Ureter (tissue), 1 donor: ENCODE measurements around the gene KCNT2. TPM values are rescaled to one million over a fixed set of nuclear protein-coding genes. Genes with fewer than 3 reads are reported as not detected.

Experiments used
- DNase-seq: peaks from one replicate; pipeline ENCODE4 v3.0.0-alpha.2; 2020; ENCODE audit warnings: low spot score
- total RNA-seq: library from RNA; stranded (reverse); gene quantifications from one replicate; pipeline ENCODE4 v1.2.4, GENCODE V29; 2023
- donor health status: DM: yes; HTN: yes; CAD: no.

Gene KCNT2
- total RNA-seq, 1 donor from 2014 or later, result 9.5 TPM

DNA sequence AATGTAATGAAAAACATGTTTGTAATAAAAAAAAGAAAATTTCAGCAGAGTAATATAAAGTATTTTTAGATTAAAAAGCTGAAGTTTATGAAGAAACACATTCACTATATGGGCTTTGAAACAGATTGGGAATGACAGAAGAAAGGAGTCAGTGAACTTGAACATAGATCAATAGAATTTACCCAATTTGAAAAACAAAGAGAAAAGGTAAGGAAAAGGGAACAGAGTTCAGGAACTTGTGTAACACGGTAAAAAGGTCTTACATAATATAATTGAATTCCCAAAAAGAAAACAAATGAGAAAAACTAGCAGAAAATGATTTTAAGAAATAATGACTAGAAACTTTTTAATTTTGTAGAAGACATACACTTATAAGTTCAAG lies 206.8 kb downstream of the KCNT2 start:
- DNase-seq, result no peak

DNA sequence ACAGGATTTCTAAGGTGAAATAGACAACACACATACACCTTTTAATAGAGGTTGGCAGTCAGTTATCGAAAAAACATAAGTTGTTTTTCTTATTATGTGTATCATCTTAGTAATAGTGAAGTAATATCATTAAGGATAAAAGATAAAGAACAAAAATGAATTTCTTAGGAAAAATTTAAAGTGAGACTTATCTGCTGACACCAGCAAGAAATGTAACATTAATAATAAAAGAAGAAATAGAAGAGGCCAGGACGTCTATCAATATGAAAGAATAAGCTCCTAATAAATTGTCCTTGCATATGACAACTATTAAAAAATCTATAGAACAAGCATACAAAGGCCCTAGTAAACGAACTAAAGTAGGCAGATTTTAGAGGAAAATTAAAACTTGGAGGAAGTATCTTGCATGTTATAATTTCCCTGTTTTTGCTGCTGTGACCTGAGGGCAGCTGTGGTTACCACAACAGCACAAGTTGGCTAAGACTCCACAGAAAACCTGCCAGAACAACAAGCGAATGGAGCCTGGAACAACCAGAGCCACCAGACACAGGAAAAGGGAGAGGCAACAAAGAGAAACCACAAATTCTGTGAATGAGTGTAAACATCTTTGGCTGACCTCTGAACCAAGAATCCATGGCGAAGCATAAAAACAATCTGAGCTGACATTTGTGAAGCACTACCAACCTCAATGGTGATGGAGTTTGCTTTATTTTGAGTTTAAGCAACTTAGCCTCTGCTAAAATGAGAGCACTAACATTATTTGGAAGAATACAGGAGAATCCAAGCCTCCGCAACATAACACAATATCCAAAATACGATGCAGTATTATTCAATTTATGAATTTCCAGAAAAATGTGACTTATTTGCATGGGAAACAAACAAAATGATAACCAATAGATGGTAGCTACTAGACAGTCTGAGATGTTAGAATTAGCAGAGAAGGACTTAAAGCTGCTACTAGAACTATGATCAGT lies 207.5 kb downstream of the KCNT2 start:
- peak; percentile 64 for DNase-seq

DNA sequence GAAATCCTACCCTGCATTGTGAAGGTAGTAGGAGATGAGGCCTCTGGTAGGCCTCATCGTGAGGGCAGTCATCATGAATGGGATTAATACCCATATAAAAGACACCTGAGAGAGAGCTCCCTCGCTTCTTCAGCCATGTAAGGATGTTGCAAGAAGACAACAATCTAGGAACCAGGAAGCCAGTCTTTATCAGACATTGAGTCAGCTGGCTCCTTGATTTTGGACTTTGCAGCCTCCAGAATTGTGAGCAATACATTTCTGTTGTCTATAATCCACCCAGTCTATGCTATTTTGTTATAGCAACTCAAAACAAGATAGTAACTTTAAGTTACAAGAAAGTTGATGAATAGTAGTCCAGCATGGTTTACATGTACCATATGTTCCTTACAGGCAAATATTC lies 208.5 kb downstream of the KCNT2 start:
- DNase-seq, result no peak

DNA sequence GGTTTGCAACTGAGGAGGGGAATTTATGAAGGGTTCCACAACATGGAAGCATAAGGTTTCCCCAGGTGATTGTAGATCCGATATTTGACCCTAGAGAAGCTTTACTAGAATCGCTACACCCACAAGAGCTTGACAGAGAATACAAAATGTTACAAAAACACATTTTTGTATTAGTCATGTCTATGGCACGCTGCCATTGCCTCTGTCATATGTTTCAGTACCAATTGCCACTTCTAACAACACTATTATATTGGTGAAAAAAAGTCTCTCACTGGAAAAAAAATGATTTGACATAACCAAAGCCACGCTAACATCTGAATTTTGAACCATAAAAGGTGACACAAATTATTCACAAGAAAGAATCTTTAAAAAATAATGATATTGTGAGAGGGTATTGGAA lies 214.5 kb downstream of the KCNT2 start:
- DNase-seq, result no peak

DNA sequence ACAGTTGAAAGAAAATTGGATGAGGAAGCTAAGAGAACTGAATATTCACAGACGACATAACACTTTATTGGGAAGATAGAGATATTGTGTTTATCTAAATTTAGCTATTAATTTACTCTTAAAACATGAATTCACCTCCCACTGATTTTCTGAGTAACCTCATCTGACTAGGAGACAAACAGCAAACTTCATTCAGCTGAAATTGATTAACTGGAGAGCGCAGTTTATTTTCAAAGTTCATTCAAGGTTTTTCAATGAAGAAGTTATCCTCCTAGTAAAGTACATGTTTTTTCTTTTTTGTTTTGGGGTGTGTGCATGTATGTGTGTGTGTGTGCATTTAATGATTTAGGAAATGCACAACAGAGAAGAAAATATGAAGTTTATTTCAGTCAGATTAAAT lies 215.0 kb downstream of the KCNT2 start:
- DNase-seq, result no peak

DNA sequence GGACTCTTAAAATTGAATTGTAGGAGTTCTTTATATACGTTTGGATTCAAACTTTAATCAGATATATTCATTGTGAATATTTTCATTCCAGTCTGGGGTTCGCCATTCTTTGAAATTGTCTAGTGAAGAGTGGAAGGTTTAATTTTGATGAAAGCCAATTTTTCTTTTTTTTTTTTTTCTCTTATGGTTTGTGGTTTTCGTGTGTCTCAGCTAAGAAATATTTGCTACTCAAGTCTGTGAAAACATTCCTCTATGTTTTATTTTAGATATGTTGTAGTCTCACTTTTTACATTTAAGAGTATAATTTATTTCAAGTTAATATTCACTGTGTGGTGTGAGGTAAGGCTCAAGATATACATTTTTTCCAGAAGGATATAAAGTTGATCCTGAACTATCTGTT lies 220.5 kb downstream of the KCNT2 start:
- DNase-seq, result no peak

DNA sequence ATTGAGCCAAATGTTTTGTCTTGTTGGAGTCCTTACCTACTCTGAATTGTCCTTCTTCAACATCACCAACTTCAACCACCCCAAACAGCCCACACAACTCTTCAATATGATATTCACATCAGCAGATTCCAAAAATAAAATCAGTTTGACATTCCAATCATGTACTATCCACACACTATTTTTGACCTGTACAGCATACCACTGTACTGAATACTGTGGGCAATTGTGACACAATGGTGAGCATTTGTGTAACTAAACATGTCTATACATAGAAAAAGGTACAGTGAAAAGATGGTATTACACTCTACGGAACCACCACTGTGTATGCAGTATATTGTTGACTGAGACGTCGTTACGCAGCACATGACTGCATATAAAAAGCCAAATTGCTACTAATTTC lies 223.1 kb downstream of the KCNT2 start:
- no peak for DNase-seq

DNA sequence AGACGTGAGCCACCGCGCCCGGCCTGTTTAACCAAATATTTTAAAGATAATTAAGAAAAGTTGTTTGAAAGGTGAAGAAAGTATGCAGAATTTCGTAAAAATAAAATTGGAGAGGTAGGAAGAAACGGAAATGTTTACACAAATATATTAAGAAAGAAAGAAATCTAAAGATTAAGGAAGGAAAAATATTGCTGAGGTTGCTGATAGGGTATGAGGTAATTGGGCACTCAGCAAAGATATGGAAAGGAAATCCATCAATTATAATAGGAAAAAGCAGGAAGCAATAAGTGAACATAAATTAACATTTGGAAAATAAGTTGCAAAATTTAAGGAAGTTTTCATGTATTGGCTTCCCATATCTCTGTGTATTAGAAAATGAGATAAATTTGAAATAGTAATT lies 225.9 kb downstream of the KCNT2 start:
- no peak for DNase-seq

DNA sequence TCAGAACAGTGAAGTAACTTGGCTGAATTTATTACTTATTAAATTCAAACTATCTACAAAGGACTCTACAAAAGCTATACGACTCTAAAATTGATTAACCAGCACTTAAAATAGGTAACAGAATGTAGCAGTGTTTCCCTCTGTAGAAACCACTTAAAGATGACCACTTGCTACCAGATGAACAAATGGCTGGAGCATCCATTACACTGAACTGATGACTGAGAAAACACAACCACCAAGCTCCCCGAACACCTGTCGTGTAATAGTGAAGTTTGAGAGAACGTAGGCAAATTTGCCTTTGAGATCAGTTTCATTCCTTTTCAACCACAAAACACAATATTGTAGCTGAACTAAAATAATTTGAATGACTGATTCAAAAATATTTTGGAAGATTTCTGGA lies 226.7 kb downstream of the KCNT2 start:
- no peak for DNase-seq

DNA sequence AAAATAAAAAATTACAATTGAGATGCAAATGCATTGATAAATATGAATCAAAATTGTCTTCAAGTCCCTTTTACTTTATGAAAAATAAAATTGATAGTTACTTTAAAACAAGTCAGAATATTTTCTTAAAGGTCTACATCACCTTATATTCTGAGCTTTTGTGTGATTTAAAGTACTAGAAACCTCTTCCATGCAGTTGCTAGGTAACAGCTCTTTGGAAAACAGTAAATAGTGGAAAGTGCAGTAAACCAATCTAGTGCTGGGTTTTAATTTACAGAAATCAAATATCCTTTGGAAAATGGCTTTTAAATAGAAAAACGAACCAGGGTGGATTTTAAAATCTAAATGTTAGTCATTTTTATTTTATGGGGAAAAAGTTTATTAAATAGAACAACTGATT lies 227.9 kb downstream of the KCNT2 start:
- DNase-seq, result no peak

DNA sequence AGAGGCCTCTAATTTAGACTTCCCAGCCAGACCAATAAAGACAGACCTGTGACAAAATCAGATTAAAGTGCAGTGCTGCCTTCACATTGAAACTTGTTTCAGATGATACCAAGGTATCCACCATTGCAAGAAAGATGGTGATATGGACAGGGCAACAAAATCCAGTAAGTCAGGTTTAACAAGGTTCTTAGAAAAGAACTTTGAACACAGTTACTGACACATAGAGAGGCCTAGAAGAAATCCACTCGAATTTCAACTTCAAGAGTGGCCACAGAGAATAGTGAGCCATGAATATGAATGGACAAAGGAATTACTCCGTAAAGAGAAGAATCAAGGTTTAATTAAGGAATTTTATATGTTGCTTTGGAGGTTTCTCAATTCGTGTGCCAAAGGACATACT lies 230.4 kb downstream of the KCNT2 start:
- no peak for DNase-seq

DNA sequence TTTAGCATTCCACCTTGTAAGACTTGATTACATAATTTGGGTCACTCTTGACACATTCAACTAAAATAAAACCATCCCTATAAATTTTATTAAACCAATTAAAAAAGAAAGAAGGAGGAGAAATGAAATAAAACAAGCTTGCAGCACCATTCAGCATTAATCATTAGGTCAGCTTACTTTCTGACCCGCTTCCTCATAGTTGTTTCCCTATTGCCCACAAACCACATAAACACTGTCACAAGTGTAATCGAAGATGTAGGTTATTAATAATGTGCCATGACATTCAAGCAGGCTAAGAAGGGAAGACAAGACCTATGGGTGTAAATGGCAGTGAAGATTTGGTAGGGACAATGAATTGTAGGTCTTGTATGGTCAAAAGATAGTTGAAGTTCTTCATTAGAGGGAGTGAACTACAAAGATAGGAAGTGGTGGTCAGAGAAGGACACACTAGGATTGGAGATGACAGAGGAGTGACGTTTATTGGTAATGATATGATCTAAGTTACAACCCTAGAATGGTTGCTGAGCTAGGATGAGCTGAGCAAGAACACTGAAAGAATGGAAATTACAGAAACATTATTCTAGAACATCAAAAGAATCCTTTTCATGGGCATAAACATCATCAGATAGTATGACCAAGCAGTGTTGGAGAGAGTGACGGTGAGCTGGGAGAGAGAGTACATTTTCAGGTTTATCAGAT lies 231.5 kb downstream of the KCNT2 start:
- DNase-seq, result no peak

DNA sequence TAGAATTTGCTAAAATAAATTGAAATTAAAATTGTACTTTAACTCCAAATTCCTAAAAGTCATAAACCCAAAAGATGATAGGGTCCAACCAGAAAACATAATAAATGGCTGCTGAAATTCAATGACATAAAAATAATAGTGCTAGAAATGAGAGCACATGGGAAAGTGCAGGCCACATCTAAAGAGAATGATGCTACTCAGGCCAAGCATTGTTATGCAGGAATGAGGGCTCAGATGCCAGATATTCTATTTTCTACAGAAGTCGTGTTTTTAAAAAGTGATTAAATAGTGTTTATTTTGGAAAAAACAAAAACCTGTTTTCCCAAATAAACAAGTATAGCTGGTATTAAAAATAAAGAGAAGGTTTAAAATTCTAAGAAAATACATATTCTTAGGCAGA lies 234.4 kb downstream of the KCNT2 start:
- no peak for DNase-seq

DNA sequence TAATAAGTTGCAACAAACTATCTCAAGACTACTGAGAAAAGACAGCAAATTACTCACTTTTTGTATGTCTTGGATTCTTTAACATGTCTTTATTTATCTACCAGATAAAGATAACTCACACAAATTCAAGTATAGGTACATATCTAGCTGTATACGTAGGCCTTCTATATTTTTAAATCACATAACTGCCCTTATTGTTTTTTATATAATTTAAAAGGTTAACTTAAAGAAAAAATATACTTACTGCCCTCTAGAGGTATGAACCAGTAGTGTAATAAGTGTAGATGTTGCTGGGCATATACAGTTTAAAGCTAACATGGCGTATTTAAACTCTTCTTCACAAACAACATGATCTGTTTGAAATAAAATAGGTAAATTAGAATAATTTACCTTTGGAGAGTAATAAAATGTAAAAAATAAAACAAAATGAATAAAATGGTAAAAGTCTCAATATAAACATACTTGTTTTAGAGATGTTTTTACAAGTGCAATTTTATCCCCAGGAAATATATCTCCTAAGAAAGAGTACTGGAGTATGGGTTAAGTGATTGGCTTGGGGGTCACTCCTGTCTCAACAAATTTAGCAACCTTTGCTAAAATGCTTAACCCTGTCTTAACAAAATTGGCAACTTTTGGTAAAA lies 235.2 kb downstream of the KCNT2 start:
- DNase-seq, result no peak

DNA sequence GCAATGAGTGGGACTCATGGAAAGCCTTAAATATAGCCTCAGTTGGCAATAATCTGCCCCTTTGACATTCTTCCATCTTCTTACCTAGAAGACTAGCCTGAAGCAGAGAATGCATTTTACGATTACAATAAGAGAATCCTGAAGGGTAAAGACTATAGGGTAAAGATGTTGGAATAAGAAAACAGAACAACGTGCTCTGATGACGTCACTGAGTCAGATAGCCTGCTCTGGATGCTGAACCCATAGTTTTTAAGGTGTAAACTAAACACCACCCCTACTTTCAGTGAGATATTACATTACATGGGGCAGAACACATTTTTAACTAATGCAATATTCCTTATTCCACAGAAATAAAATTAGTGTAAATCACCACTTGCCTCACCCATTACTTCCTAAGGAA lies 240.4 kb downstream of the KCNT2 start:
- DNase-seq, result no peak

DNA sequence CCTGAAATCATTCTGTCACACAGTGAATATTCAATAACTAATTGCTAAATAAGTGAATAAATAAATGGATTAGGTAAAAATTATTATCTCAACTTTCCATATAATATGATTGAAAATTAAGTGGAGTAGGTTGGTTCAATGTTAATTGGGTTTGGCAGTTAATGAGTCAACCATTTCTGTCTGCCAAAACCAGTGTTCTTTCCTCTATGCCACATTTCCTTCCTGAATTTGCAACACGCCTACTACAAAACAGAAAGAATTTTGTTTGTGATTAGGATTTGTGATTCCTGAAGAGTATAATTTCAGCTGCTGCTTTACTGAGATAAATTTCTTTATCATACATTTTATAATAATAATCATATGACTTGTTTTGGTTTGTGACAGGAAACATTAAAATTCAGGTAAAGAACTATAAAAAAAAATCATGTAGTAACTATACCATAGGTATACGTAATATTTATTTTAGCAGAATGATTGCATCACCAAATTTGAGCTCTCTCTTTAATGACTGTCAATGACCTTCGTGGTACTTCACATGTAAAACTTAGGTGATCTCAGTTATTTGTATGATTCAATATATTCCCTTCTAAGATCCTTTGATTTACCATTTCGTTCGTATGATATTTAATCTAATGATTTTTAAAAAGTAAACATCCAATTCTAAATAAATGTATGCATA lies 241.3 kb downstream of the KCNT2 start:
- no peak for DNase-seq

DNA sequence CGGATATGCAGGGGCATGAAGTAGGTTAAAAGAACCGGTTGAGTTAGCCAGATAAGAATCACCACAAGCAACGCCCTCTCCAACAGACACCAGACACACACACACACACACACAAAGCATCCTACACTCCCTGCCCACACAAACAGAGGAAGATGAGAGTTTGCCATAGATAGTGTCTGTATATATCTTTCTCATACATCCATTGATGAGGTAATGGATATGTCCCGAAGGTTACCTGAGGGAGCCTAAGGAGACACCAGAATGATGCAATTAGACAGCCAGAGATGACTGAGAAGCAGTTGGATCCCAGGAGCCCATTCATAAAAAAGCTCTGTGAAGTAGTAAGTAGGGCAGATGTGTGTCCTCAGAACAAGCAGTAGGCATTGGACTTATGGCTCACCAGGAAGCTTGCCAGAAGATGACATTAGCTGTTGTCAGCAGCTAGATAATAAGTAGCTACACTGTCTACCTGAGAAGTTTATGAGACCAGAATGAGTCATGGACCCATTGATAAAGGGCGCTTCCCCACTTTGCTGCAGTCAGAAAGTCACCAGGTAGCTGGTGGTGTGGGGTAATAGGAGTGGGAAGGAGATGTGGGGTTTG lies 247.0 kb downstream of the KCNT2 start:
- DNase-seq, result peak; percentile 46

DNA sequence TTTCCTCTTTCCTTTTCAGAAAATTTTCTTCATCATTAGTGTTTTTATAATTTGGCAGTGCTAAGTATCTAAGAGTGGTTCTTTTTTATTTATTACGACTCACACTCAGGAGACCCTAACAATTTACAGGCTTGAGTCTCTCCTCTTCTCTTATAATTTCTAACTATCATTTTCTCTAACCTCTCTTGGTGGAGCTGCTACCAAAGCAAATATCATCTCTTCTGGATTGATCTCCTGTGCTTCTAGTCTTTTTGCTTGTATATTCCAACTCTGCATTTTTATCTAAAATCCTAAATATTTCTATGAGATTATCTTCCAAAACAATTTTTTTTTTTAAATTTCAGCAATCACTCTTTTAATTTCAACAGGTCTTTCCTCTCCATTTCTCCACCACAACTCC lies 250.3 kb downstream of the KCNT2 start:
- no peak for DNase-seq

DNA sequence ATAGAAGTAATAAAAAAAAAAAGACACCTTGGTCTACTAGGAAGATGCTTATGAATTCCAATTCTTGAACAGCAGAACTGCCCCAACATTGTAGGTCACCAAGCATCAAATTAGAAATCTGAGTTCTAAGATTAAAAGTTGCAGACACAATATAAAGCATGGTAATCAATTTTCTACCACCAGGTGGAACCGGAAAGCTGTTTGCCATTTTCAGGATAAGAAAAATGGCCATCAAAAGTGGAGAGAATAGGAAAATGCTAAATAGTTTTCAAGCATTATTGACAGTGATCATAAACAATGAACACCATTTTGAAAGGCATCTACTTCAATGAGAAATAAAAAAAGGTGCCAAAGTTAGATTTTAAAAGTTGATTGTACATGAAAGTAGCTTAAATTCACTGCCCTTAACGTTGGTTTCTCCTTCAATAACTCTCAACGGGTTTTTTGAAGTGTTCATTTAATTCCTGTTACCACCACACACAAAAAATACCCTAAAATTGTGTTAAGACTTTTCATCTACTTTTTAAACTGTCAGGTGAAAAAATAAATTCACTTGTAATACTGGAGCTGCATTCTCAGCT lies 252.9 kb downstream of the KCNT2 start:
- DNase-seq, result no peak

DNA sequence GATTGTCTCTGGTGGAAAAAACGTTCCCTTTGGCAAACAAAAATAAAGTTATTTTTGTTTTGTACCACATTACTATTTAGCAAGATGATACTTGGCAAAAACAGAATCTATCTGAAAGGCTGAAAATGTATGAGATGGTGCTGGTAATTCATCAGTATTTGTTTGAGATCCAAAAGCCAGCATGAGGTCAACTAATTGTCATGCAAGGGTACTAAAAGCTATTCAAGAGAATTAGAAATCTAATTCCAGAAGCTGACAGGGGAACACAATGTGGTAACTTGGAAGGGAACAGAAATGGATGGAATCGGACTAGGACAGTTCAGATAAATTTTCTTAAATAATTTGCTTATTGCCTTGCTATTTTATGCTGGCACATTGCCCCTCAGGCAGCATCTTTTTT lies 263.8 kb downstream of the KCNT2 start:
- DNase-seq, result no peak

DNA sequence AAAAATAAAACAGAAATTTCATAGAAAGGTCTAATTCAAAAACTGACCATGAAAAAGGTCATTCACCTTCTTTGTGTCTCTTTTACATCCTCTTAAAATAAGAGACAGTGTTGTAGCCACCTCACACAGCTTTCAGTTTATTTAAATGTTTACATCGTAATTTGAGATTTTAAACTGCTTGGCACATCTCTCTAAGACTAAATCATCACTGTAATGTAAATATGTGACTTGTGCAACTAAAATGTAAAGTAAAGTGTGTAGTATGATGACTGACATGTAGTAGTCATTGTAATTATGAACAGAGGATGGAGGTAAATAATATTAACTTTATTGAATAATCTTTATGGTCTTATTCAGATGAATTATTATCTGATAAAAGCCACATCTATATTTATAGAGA lies 283.9 kb downstream of the KCNT2 start:
- no peak for DNase-seq
